Measurements from ENCODE around the gene ANK3. TPM values are rescaled to one million over a fixed set of nuclear protein-coding genes. Genes with fewer than 3 reads are reported as not detected.

ANK3 gene
- total RNA-seq, 1 experiment from 2014 or later, result 69.6 TPM

GRCh38 chr10:60148266-60148840 is 241.3 kb downstream of the ANK3 start:
- no peaks in the 10 kb centered on the region for H3K27me3 Mint-ChIP-seq (ENCODE audit: low read depth)
- CTCF ChIA-PET, result no interaction called here
- no peak for ATAC-seq
- TF ChIP-seq KAT7 (CRISPR knock-in tag; IDR thresholded peaks at IDR 0.05; ENCODE audit: borderline replicate concordance), result no peak
- TF ChIP-seq ZNF317 (CRISPR knock-in tag; IDR thresholded peaks at IDR 0.05; ENCODE audit: borderline replicate concordance, low read depth), result no peak
- TF ChIP-seq ETV6 (CRISPR knock-in tag; IDR thresholded peaks at IDR 0.05), result no peak
- no peak for TF ChIP-seq ZNF512 (CRISPR knock-in tag; IDR thresholded peaks at IDR 0.05; ENCODE audit: borderline replicate concordance)
- no peak for TF ChIP-seq FOXK1 (CRISPR knock-in tag; IDR thresholded peaks at IDR 0.05)
- POLR2A ChIA-PET, result no interaction called here
- DNase-seq (ENCODE audit: low spot score), result no peak
- peaks cover 11% of the 10 kb centered on the region for H3K4me1 Mint-ChIP-seq
- no peak overlapping the region for H3K4me3 Mint-ChIP-seq
- H3K9me3 Mint-ChIP-seq, result peaks cover 18% of the 10 kb centered on the region
- peaks cover 5% of the 10 kb centered on the region for H3K36me3 Mint-ChIP-seq
- no peak overlapping the region for H3K27ac Mint-ChIP-seq

- TF ChIP-seq ZBTB43 (CRISPR knock-in tag; IDR thresholded peaks at IDR 0.05), result no peak
- no peak for TF ChIP-seq ZSCAN18 (CRISPR knock-in tag; IDR thresholded peaks at IDR 0.05)
- TF ChIP-seq HMGA2 (CRISPR knock-in tag; IDR thresholded peaks at IDR 0.05), result no peak
- TF ChIP-seq ZNF416 (CRISPR knock-in tag; IDR thresholded peaks at IDR 0.05), result no peak
- no peak for TF ChIP-seq JAZF1 (CRISPR knock-in tag; IDR thresholded peaks at IDR 0.05)
- no peak for TF ChIP-seq CBFB (CRISPR knock-in tag; IDR thresholded peaks at IDR 0.05; ENCODE audit: low read depth)
- TF ChIP-seq SMAD3 (CRISPR knock-in tag; IDR thresholded peaks at IDR 0.05; ENCODE audit: borderline replicate concordance), result no peak
- no peak for TF ChIP-seq ZNF121 (CRISPR knock-in tag; IDR thresholded peaks at IDR 0.05)
- TF ChIP-seq MYBL2 (CRISPR knock-in tag; IDR thresholded peaks at IDR 0.05), result no peak
- TF ChIP-seq ATF1 (CRISPR knock-in tag; IDR thresholded peaks at IDR 0.05), result no peak
- TF ChIP-seq ZNF232 (CRISPR knock-in tag; IDR thresholded peaks at IDR 0.05), result no peak
- no peak for TF ChIP-seq ZNF219 (CRISPR knock-in tag; IDR thresholded peaks at IDR 0.05; ENCODE audit: borderline replicate concordance)
- no peak for TF ChIP-seq GABPB1 (CRISPR knock-in tag; IDR thresholded peaks at IDR 0.05)
- TF ChIP-seq USF2 (CRISPR knock-in tag; IDR thresholded peaks at IDR 0.05), result no peak
- TF ChIP-seq E2F4 (CRISPR knock-in tag; IDR thresholded peaks at IDR 0.05; ENCODE audit: borderline replicate concordance, low read depth), result no peak
- no peak for TF ChIP-seq AR (CRISPR knock-in tag; IDR thresholded peaks at IDR 0.05)
- Mint-ChIP-seq H3K9me3 (peaks cover 18% of the 10 kb centered on the region), H3K4me3 (no peak overlapping the region), H3K27ac (no peak overlapping the region; the same call in 1 of the 2 replicates), H3K4me1 (peaks cover 11% of the 10 kb centered on the region), H3K36me3 (peaks cover 5% of the 10 kb centered on the region), H3K27me3 (ENCODE audit: low read depth) (no peaks in the 10 kb centered on the region)
- POLR2A ChIA-PET, result no interaction called here
- ATAC-seq, result no peak
- no peak for DNase-seq (ENCODE audit: low spot score)
- CTCF ChIA-PET, result no interaction called here
Measured at GRCh38 chr10:60147576-60148265, 242.0 kb downstream of the ANK3 start.

Measured in WTC11 (cell line).